Heart left ventricle (tissue), 16 donors: Measurements from ENCODE around the gene AFAP1. TPM values are rescaled to one million over a fixed set of nuclear protein-coding genes. Genes with fewer than 3 reads are reported as not detected.
A peak's percentile ranks its signal among the peaks of the same experiment; 100 is the strongest.

Experiments used
- ATAC-seq, 4 donors: fragments of 200-7000 bp; cut with Tn5 transposase; one replicate each; pipeline ENCODE4 v1.9.1; 2020 to 2022; ENCODE audit warnings: moderate library complexity in 4 of 4, mild to moderate bottlenecking in 3 of 4, moderate number of reproducible peaks in 1 of 4
- DNase-seq, 5 donors: peaks; one replicate each; pipeline ENCODE4 v3.0.0-alpha.2; 2020
- H3K27ac ChIP-seq, 12 donors: fragments of 200-600 bp; sonication (generic) in 4 of 12; one replicate each; pipeline versions ENCODE4 v1.5.0 to v1.8.0; 2016 to 2022; ENCODE audit warnings: mild to moderate bottlenecking in 2 of 12
- H3K27me3 ChIP-seq, 9 donors: fragments of 200-600 bp; sonication (generic) in 2 of 9; one replicate each; pipeline versions ENCODE4 v1.5.1 to v1.8.0; 2016 to 2022; ENCODE audit warnings: mild to moderate bottlenecking in 3 of 9
- H3K36me3 ChIP-seq, 9 donors: fragments of 200-600 bp; sonication (generic) in 2 of 9; one replicate each; pipeline versions ENCODE4 v1.5.0 to v1.8.0; 2018 to 2022; ENCODE audit warnings: mild to moderate bottlenecking in 2 of 9
- H3K4me1 ChIP-seq, 12 donors: fragments of 200-600 bp; sonication (generic) in 4 of 12; one replicate each; pipeline versions ENCODE4 v1.5.0 to v1.8.0; 2016 to 2022; ENCODE audit warnings: mild to moderate bottlenecking in 3 of 12
- H3K4me3 ChIP-seq, 12 donors: fragments of 200-600 bp; sonication (generic) in 4 of 12; one replicate each; pipeline versions ENCODE4 v1.5.0 to v1.8.0; 2017 to 2022; ENCODE audit warnings: mild to moderate bottlenecking in 9 of 12, moderate library complexity in 4 of 12
- H3K9me3 ChIP-seq, 12 donors: fragments of 200-600 bp; sonication (generic) in 4 of 12; one replicate each; pipeline versions ENCODE4 v1.5.0 to v1.8.0; 2016 to 2022; ENCODE audit warnings: mild to moderate bottlenecking in 1 of 12
- CTCF ChIP-seq, 12 donors: fragments of 200-600 bp; sonication (generic) in 4 of 12; IDR thresholded peaks; one replicate each; pipeline versions ENCODE4 v1.5.0 to v1.8.0; 2018 to 2022; ENCODE audit warnings: antibody characterized with exemption in 12 of 12, mild to moderate bottlenecking in 5 of 12
- POLR2A ChIP-seq, 2 donors: fragments of 450-650 bp; IDR thresholded peaks; one replicate each; pipeline ENCODE4 v1.6.1; 2017; ENCODE audit warnings: antibody characterized with exemption in 2 of 2, mild to moderate bottlenecking in 2 of 2, moderate library complexity in 2 of 2
- WGBS, 4 donors: extraction: QIAGEN DNeasy Blood & Tissue Kit in 2 of 4; methylation state at CpG; one replicate each; pipeline versions ENCODE4 v1.1.5 to v1.1.7; 2013 to 2018; 5-methylcytosine and 5-hydroxymethylcytosine counted together
- intact Hi-C, 10 donors: fragments of 100-400 bp; cut with DNase I; formaldehyde crosslinking; loops; one replicate each; pipeline versions ENCODE4 v1.11.1 to v1.14.2; 2022
- polyA plus RNA-seq, 2 donors: library from polyadenylated mRNA; stranded (reverse); fragments of 200-250 nt; gene quantifications; one replicate each; pipeline ENCODE4 v1.2.3, GENCODE V29; 2013
- total RNA-seq, 9 donors: library from RNA; depleted of rRNA in 2 of 9; stranded (reverse); fragments of >200 nt in 2 of 9; fragmentation: NEBNext Ultra II Directional in 3 of 9; extraction: Animal tissue kit (Norgen Biotek cat#: 25700) in 3 of 9; gene quantifications; one replicate each; pipeline versions ENCODE4 v1.1.0 to v1.2.4, GENCODE V29; 2016 to 2023
- donor health status: ischemic (EF 13 %, LVEDD 7.1; RV severe dilation, severe dysfunction).
- donor health status: healthy with polysubstance abuse.
- donor health status: DM: no; HTN: yes; CAD: no.
- donor health status: DM: no; HTN: no; CAD: no.
- donor health status: ischemic (EF 25% LVEDD 6.9; RV normal size, moderate dysfunction).
- donor health status: ischemic (EF 25% LVEDD 5.7; RV mildly dilated, moderate dysfunction).
- donor health status: healthy.
- donor health status: DM: yes; HTN: yes; CAD: no.
- donor health status: ischemic (EF 35%, LVEDD 5.7; RV mildly dilated, moderate dysfunction).
- donor health status: nonischemic (EF 11% LVEDD 7.7; RV severe dilation, severe dysfunction).
- donor health status: DM: yes; HTN: yes; CAD: no.
- donor health status: PGD.
- donor health status: ischemic (EF 29% LVEDD 5.4; RV normal size, mild dysfunction).
- donor health status: nonischemic (EF 23%, LVEDD 6.1; RV moderate dilation, normal function).

Gene AFAP1
- total and polyA plus RNA-seq, 11 donors = 2.0 to 18.0 (median 7.0) TPM

- peaks cover 12 to 47% (median 33%) of the 10 kb centered on the region in 12 donors for H3K4me1 ChIP-seq
- no peak for TF ChIP-seq CTCF (IDR thresholded peaks at IDR 0.05)
- TF ChIP-seq POLR2A (IDR thresholded peaks at IDR 0.05) = no peak
- WGBS, 4 donors = 78 to 84% (median 83%) methylated on average over 10 to 11 of the region's 11 CpGs
Measured at GRCh38 chr4:7785017-7785416, 154.6 kb downstream of the AFAP1 start.

GRCh38 chr4:7784131-7784870, 155.4 kb downstream of the AFAP1 start:
- DNase-seq (peak in 1 of 5 donors; percentile 13), ATAC-seq (no peak)
- Histone ChIP-seq H3K27me3 (no peaks in the 10 kb centered on the region), H3K4me3 (no peak overlapping the region), H3K27ac (peak overlapping the region in 1 of 12 donors; percentile 39), H3K4me1 (peaks cover 12 to 54% (median 36%) of the 10 kb centered on the region in 12 donors), H3K36me3 (peaks cover 0 to 27% (median 5%) of the 10 kb centered on the region in 9 donors), H3K9me3 (no peaks in the 10 kb centered on the region)
- TF ChIP-seq POLR2A (IDR thresholded peaks at IDR 0.05) (no peak), CTCF (IDR thresholded peaks at IDR 0.05) (no peak)
- intact Hi-C loops = no loop called here
- WGBS, 4 donors = 76 to 89% (median 82%) methylated on average over 14 of the region's 14 CpGs

More at GRCh38 chr4:7785017-7785416, 154.6 kb downstream of the AFAP1 start:
- peaks cover 0 to 27% (median 5%) of the 10 kb centered on the region in 9 donors for H3K36me3 ChIP-seq
- H3K9me3 ChIP-seq = no peaks in the 10 kb centered on the region
- DNase-seq (no peak), ATAC-seq (no peak)
- H3K27me3 ChIP-seq = no peaks in the 10 kb centered on the region
- no peak overlapping the region for H3K4me3 ChIP-seq
- H3K27ac ChIP-seq = no peak overlapping the region
- intact Hi-C loops = no loop called here

GRCh38 chr4:7783541-7783940, 156.1 kb downstream of the AFAP1 start:
- H3K36me3 ChIP-seq = peaks cover 0 to 28% (median 6%) of the 10 kb centered on the region in 9 donors
- TF ChIP-seq POLR2A (IDR thresholded peaks at IDR 0.05) (no peak), CTCF (IDR thresholded peaks at IDR 0.05) (no peak)

GRCh38 chr4:7782783-7783182, 156.9 kb downstream of the AFAP1 start:
- WGBS, 4 donors = 14 to 24% (median 21%) methylated on average over 8 of the region's 8 CpGs
- Histone ChIP-seq H3K36me3 (peaks cover 0 to 31% (median 12%) of the 10 kb centered on the region in 9 donors), H3K9me3 (no peaks in the 10 kb centered on the region), H3K27me3 (no peaks in the 10 kb centered on the region), H3K27ac (peak overlapping the region in 10 of 12 donors; percentile 3 to 78 (median 60)), H3K4me1 (peaks cover 12 to 58% (median 35%) of the 10 kb centered on the region in 12 donors), H3K4me3 (no peak overlapping the region)
- DNase-seq (no peak), ATAC-seq (no peak)
- TF ChIP-seq CTCF (IDR thresholded peaks at IDR 0.05) = no peak
- intact Hi-C loops = no loop called here

More at GRCh38 chr4:7783541-7783940, 156.1 kb downstream of the AFAP1 start:
- WGBS, 4 donors = 83 to 94% (median 93%) methylated on average over 8 of the region's 8 CpGs
- Histone ChIP-seq H3K27ac (peak overlapping the region in 3 of 12 donors; percentile 24 to 78 (median 39)), H3K9me3 (no peaks in the 10 kb centered on the region), H3K27me3 (no peaks in the 10 kb centered on the region), H3K4me1 (peaks cover 12 to 54% (median 35%) of the 10 kb centered on the region in 12 donors), H3K4me3 (no peak overlapping the region)
- no peak for DNase-seq
- intact Hi-C loops = no loop called here
- ATAC-seq = no peak
